ENCODE results near the gene FAM162A.
"Not testable (repeated sequence)": the region's sequence is repeated elsewhere in the genome, so short reads cannot be mapped to it uniquely, and the experiment has no call there.

FAM162A gene

GRCh38 chr3:122357828-122358702 is 25.9 kb upstream of the FAM162A start:
- no peak overlapping the region for H3K4me3 ChIP-seq (ENCODE audit: low read depth, low read length)
- DNase-seq, result no peak
- H3K36me3 ChIP-seq, result peaks cover 6% of the 10 kb centered on the region
- no peak overlapping the region for H3K27ac ChIP-seq
- H3K9me3 ChIP-seq (ENCODE audit: severe bottlenecking), result no peaks in the 10 kb centered on the region
- no peaks in the 10 kb centered on the region for H3K27me3 ChIP-seq (ENCODE audit: insufficient read depth, low read depth, severe bottlenecking)
- no peak for TF ChIP-seq CTCF (IDR thresholded peaks at IDR 0.05; ENCODE audit: low read depth, low read length)

GRCh38 chr3:122358703-122359032 is 25.3 kb upstream of the FAM162A start:
- no peaks in the 10 kb centered on the region for H3K9me3 ChIP-seq (ENCODE audit: severe bottlenecking)
- H3K27ac ChIP-seq, result no peak overlapping the region
- TF ChIP-seq CTCF (IDR thresholded peaks at IDR 0.05; ENCODE audit: low read depth, low read length), result no peak
- no peak for DNase-seq
- no peaks in the 10 kb centered on the region for H3K27me3 ChIP-seq (ENCODE audit: insufficient read depth, low read depth, severe bottlenecking)
- no peak overlapping the region for H3K4me3 ChIP-seq (ENCODE audit: low read depth, low read length)
- peaks cover 10% of the 10 kb centered on the region for H3K36me3 ChIP-seq

GRCh38 chr3:122362026-122362425 is 22.0 kb upstream of the FAM162A start:
- no peak for TF ChIP-seq CTCF (IDR thresholded peaks at IDR 0.05; ENCODE audit: low read depth, low read length)
- Histone ChIP-seq H3K27ac (no peak overlapping the region), H3K36me3 (peaks cover 19% of the 10 kb centered on the region)

GRCh38 chr3:122364490-122364889 is 19.5 kb upstream of the FAM162A start:
- no peak overlapping the region for H3K4me3 ChIP-seq (ENCODE audit: low read depth, low read length)
- no peak for DNase-seq
- H3K27me3 ChIP-seq (ENCODE audit: insufficient read depth, low read depth, severe bottlenecking), result no peaks in the 10 kb centered on the region
- no peak for TF ChIP-seq CTCF (IDR thresholded peaks at IDR 0.05; ENCODE audit: low read depth, low read length)
- H3K27ac ChIP-seq, result no peak overlapping the region
- no peaks in the 10 kb centered on the region for H3K9me3 ChIP-seq (ENCODE audit: severe bottlenecking)
- peaks cover 19% of the 10 kb centered on the region for H3K36me3 ChIP-seq

More at GRCh38 chr3:122362026-122362425, 22.0 kb upstream of the FAM162A start:
- H3K9me3 ChIP-seq (ENCODE audit: severe bottlenecking), result no peaks in the 10 kb centered on the region
- DNase-seq, result no peak
- no peak overlapping the region for H3K4me3 ChIP-seq (ENCODE audit: low read depth, low read length)
- no peaks in the 10 kb centered on the region for H3K27me3 ChIP-seq (ENCODE audit: insufficient read depth, low read depth, severe bottlenecking)

- no peak for TF ChIP-seq CTCF (IDR thresholded peaks at IDR 0.05; ENCODE audit: low read depth, low read length)
- no peak overlapping the region for H3K27ac ChIP-seq
- H3K36me3 ChIP-seq, result peaks cover 19% of the 10 kb centered on the region
- DNase-seq, result no peak
- H3K9me3 ChIP-seq (ENCODE audit: severe bottlenecking), result no peaks in the 10 kb centered on the region
- H3K4me3 ChIP-seq (ENCODE audit: low read depth, low read length), result no peak overlapping the region
- H3K27me3 ChIP-seq (ENCODE audit: insufficient read depth, low read depth, severe bottlenecking), result no peaks in the 10 kb centered on the region
These were observed 18.9 kb upstream of the FAM162A start for GRCh38 chr3:122365073-122365472.

- peaks cover 22% of the 10 kb centered on the region for H3K36me3 ChIP-seq
- DNase-seq; H3K27ac ChIP-seq; H3K27me3 ChIP-seq (ENCODE audit: insufficient read depth, low read depth, severe bottlenecking); H3K9me3 ChIP-seq (ENCODE audit: severe bottlenecking); H3K4me3 ChIP-seq (ENCODE audit: low read depth, low read length): not testable (repeated sequence)
These were observed 18.2 kb upstream of the FAM162A start for GRCh38 chr3:122365582-122366378.

Data from WERI-Rb-1 (cell line).